ENCODE measurements around the gene ZNF536. TPM values are rescaled to one million over a fixed set of nuclear protein-coding genes. Genes with fewer than 3 reads are reported as not detected.

The ZNF536 gene
- total RNA-seq, 4 donors from 2014 or later, result 1.00 to 7.1 (median 1.8) TPM

DNA sequence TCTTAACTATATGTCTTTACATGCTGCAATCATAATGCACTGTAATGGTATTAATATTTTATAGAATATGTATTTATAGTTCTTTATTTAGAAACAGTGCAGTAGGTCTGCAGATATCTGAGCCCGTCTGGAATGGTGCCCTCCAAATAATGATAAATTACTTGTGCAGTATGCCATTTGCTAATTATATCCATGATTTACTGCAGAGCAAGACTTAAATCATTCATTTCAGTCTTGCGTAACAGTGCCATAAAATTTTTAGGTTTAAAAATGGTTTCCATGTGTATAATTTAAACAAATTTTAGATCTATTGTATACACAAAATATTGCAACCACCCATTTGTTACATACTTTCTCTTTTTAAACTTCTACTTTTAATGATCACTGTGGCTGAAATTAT, 175.1 kb downstream of the ZNF536 start:
- no peaks in the 10 kb centered on the region for H3K9me3 ChIP-seq
- WGBS, 2 donors (ENCODE audit: low coverage in 1 of 2), result 57 to 67% methylated on average over 2 of the region's 2 CpGs
- H3K27ac ChIP-seq, result no peak overlapping the region
- H3K27me3 ChIP-seq, result no peaks in the 10 kb centered on the region
- DNase-seq, result no peak
- in situ Hi-C loops (cut with MboI; ENCODE audit: low pct_ligation_motif_present in 1 of 4, low pct_unique_long_range_greater_than_20kb in 1 of 4, low sequenced_read_pairs in 3 of 4) (no loop called here), intact Hi-C loops (cut with DNase I; ENCODE audit: low total_unique reads) (no loop called here)
- H3K4me1 ChIP-seq, result no peaks in the 10 kb centered on the region
- no peaks in the 10 kb centered on the region for H3K36me3 ChIP-seq
- H3K4me3 ChIP-seq, result no peak overlapping the region
- no peak for TF ChIP-seq POLR2AphosphoS5 (IDR thresholded peaks at IDR 0.05)
- TF ChIP-seq, protein P1, sequence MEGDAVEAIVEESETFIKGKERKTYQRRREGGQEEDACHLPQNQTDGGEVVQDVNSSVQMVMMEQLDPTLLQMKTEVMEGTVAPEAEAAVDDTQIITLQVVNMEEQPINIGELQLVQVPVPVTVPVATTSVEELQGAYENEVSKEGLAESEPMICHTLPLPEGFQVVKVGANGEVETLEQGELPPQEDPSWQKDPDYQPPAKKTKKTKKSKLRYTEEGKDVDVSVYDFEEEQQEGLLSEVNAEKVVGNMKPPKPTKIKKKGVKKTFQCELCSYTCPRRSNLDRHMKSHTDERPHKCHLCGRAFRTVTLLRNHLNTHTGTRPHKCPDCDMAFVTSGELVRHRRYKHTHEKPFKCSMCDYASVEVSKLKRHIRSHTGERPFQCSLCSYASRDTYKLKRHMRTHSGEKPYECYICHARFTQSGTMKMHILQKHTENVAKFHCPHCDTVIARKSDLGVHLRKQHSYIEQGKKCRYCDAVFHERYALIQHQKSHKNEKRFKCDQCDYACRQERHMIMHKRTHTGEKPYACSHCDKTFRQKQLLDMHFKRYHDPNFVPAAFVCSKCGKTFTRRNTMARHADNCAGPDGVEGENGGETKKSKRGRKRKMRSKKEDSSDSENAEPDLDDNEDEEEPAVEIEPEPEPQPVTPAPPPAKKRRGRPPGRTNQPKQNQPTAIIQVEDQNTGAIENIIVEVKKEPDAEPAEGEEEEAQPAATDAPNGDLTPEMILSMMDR (IDR thresholded peaks at IDR 0.05), result no peak
- TF ChIP-seq POLR2A (IDR thresholded peaks at IDR 0.05), result no peak
- TF ChIP-seq EP300 (IDR thresholded peaks at IDR 0.05; ENCODE audit: low read depth), result no peak

DNA sequence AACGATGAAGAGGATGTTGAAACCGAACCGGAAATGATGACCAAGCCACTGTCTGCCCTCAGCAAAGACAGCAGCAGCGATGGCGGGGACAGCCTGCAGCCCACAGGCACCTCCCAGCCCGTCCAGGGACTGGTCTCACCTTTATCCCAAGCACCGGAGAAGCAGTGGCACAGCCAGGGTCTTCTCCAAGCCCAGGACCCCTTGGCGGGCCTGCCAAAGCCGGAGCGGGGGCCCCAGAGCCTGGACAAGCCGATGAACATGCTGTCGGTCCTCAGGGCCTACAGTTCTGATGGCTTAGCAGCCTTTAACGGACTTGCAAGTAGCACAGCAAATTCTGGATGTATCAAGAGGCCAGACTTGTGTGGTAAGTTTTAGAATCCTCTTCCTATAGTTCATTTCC, 177.0 kb downstream of the ZNF536 start:
- Histone ChIP-seq H3K9me3 (no peaks in the 10 kb centered on the region), H3K4me1 (no peaks in the 10 kb centered on the region), H3K27me3 (no peaks in the 10 kb centered on the region), H3K4me3 (no peak overlapping the region), H3K36me3 (no peaks in the 10 kb centered on the region), H3K27ac (no peak overlapping the region)
- DNase-seq, result no peak
- TF ChIP-seq POLR2AphosphoS5 (IDR thresholded peaks at IDR 0.05) (no peak), EP300 (IDR thresholded peaks at IDR 0.05; ENCODE audit: low read depth) (no peak)
- intact Hi-C loops (cut with DNase I; ENCODE audit: low total_unique reads) (no loop called here), in situ Hi-C loops (cut with MboI; ENCODE audit: low pct_ligation_motif_present in 1 of 4, low pct_unique_long_range_greater_than_20kb in 1 of 4, low sequenced_read_pairs in 3 of 4) (no loop called here)
- 82% methylated on average over 13 of the region's 13 CpGs; no CpG with 5 or more reads in 1 of the 2 donors for WGBS, 2 donors (ENCODE audit: low coverage in 1 of 2)

DNA sequence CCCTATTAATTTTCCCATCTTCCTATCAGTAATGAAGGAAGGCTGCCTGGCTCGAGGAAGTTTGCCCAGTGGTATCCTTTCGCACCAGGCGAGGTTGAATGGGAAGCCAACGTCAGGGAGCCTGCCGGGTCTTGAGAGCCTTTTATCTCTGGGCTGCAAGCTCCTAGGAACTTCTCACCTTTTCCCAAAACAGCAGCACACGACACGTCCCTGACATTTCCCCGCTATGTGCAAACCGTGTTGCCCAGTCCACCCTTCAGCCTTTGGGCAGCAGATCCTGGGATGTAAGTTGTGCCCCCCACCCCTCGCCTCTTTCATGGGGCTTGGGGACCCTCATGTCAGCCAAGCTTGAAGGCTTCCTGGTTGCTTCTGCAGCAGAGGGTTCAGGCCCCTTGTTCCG, 179.1 kb downstream of the ZNF536 start:
- Histone ChIP-seq H3K36me3 (no peaks in the 10 kb centered on the region), H3K27ac (no peak overlapping the region), H3K4me1 (no peaks in the 10 kb centered on the region), H3K9me3 (no peaks in the 10 kb centered on the region), H3K27me3 (no peaks in the 10 kb centered on the region), H3K4me3 (no peak overlapping the region)
- intact Hi-C loops (cut with DNase I; ENCODE audit: low total_unique reads), result no loop called here
- no peak for DNase-seq
- in situ Hi-C loops (cut with MboI; ENCODE audit: low pct_ligation_motif_present in 1 of 4, low pct_unique_long_range_greater_than_20kb in 1 of 4, low sequenced_read_pairs in 3 of 4), result no loop called here
- 63 to 70% methylated on average over 5 to 11 of the region's 11 CpGs for WGBS, 2 donors (ENCODE audit: low coverage in 1 of 2)
- no peak for TF ChIP-seq POLR2A (IDR thresholded peaks at IDR 0.05)
- no peak for TF ChIP-seq EP300 (IDR thresholded peaks at IDR 0.05; ENCODE audit: low read depth)
- TF ChIP-seq, protein P1 (IDR thresholded peaks at IDR 0.05), result no peak
- TF ChIP-seq POLR2AphosphoS5 (IDR thresholded peaks at IDR 0.05), result no peak

GRCh38 chr19:30552593-30552992, 180.4 kb downstream of the ZNF536 start:
- no peak for DNase-seq
- Histone ChIP-seq H3K9me3 (no peaks in the 10 kb centered on the region), H3K27ac (no peak overlapping the region), H3K36me3 (no peaks in the 10 kb centered on the region), H3K27me3 (no peaks in the 10 kb centered on the region), H3K4me3 (no peak overlapping the region), H3K4me1 (no peaks in the 10 kb centered on the region)
- 96% methylated on average over 5 of the region's 5 CpGs; no CpG with 5 or more reads in 1 of the 2 donors for WGBS, 2 donors (ENCODE audit: low coverage in 1 of 2)
- intact Hi-C loops (cut with DNase I; ENCODE audit: low total_unique reads), result no loop called here
- TF ChIP-seq, protein P1 (IDR thresholded peaks at IDR 0.05), result no peak
- TF ChIP-seq POLR2AphosphoS5 (IDR thresholded peaks at IDR 0.05) (no peak), POLR2A (IDR thresholded peaks at IDR 0.05) (no peak)
- in situ Hi-C loops (cut with MboI; ENCODE audit: low pct_ligation_motif_present in 1 of 4, low pct_unique_long_range_greater_than_20kb in 1 of 4, low sequenced_read_pairs in 3 of 4), result no loop called here

DNA sequence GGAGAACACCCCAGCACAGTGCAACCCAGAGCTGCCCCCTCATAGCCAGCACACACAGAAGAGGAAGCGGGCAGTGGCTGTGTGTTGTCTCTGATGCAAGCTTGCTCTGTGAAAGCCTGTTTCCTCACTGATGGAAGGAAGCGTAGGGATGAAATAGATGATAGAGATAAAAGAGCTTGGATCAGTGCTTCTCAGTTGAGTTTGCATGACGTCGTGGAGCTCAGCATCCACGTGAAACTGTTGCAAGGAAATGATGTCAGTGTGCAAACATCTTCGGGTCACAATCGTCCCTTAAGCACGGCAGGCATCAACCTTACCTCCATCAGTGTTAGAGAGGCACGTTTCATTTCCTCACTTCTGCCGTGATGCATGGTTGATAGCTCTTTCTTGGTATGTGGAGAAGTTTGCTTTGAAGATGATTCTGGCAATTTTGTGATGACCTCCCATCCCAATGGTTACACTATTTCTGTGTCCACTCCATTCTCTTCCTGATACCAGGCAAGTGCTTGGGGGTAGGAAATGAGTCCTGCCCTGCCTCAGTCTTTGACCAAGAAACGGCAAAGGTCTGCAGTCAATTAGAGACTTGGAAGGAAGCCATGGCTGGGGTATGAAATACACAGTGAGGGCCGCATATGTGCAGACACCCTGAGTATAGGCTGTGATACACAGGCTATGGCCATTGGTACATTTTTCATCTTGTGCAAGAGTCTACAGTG, 183.0 kb downstream of the ZNF536 start:
- Histone ChIP-seq H3K27ac (no peak overlapping the region), H3K9me3 (no peaks in the 10 kb centered on the region), H3K27me3 (no peaks in the 10 kb centered on the region), H3K4me3 (no peak overlapping the region), H3K36me3 (no peaks in the 10 kb centered on the region), H3K4me1 (no peaks in the 10 kb centered on the region)
- intact Hi-C loops (cut with DNase I; ENCODE audit: low total_unique reads) (no loop called here), in situ Hi-C loops (cut with MboI; ENCODE audit: low pct_ligation_motif_present in 1 of 4, low pct_unique_long_range_greater_than_20kb in 1 of 4, low sequenced_read_pairs in 3 of 4) (no loop called here)
- TF ChIP-seq, protein P1 (IDR thresholded peaks at IDR 0.05), result no peak
- TF ChIP-seq EP300 (IDR thresholded peaks at IDR 0.05; ENCODE audit: low read depth) (no peak), POLR2AphosphoS5 (IDR thresholded peaks at IDR 0.05) (no peak)
- DNase-seq, result no peak
- 68 to 74% methylated on average over 9 to 12 of the region's 12 CpGs for WGBS, 2 donors (ENCODE audit: low coverage in 1 of 2)
